ENCODE results near the gene FARS2.

The FARS2 gene

DNA sequence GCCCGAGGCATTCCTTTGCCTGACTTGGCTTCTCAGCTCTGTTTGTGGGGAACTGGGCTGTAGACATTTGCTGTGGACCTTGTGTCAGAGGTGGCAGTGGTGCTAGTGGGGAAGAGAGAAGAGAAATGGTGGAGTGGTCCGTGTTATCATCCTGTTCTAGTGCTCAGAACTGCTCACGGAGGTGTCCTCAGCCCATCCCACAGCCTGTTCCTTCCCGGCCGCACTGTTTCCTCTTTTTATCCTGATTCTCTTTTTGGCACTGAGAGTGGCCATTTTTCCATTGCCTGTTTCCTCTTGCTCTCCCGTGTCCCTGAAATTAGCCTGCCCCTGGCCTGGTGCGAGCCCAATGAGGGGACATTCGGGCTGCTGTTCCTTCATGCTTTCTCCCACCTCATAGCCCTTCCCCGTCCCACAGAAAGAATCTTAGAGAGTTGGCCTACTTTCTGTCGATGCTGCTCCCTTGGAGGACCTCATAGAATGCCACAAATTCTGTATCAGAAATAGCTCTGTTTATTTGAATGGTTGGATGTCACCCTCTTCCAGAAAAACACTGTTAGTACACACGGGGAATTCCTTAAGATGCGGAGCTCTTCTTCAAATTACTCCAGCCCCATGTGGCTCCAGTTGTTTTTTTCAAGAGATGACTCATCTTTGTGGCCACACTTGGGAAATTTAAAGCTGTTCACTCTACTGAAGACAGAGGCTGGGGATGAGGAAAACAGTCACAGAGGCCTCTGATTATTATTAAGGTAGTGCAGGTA lies 26.1 kb downstream of the FARS2 start:
- no peak for DNase-seq (ENCODE audit: low spot score)

DNA sequence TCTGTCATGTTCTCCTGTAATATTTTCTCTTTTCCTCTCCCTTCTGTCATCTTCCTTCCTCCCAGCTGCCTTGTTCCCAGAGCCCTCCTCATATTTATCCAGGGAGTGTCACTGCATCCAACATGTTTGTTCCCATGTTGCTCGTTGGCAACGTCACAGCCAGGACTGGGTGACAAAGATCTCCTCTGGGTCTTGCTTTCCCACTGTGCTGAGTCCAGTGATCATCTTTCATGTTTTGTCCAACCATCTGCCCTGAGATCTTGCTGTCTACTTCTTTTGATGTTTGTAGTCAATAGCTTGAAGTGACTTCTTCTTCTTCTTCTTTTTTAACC lies 26.6 kb downstream of the FARS2 start:
- DNase-seq (ENCODE audit: low spot score), result no peak

- no peak for DNase-seq (ENCODE audit: low spot score)
These were observed 28.8 kb downstream of the FARS2 start for GRCh38 chr6:5290097-5290496.

DNA sequence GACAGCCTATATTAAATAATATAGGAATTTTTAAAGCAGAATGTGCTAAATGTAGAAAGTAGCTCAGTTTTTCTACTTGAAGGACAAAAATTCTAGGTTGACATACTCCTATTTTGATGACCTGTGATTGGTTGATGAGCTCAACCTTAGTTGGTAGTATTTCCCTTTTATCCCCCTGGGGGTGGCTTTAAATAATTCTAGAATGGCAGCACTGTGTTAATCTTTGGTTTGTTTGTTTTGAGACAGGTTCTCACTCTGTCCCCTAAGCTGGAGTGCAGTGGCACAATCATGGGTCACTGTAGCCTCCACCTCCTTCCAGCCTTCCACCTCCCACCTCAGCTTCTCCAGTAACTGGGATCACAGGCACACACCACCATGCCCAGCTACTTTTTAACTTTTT lies 29.2 kb downstream of the FARS2 start:
- DNase-seq (ENCODE audit: low spot score), result no peak

GRCh38 chr6:5292154-5292553 lies 30.8 kb downstream of the FARS2 start:
- DNase-seq (ENCODE audit: low spot score), result no peak

DNA sequence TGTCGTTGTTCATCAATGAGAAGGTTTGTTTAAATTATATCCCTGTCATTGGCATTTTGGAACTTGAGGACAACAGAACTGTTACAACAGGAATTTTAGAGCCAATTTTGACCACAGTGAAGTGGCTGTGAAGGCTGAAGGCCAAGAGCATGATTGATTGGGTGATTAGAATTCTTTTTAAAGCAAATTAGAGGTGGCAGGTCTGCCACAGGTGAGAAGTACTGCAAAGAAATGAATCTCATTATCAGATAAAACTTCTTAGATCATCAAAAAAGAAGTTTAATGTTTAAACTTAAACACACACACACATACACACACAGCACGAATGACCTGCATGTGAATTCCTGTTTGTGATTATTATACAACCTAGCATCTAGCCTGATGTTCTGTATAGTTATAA lies 32.4 kb downstream of the FARS2 start:
- DNase-seq (ENCODE audit: low spot score), result no peak

DNA sequence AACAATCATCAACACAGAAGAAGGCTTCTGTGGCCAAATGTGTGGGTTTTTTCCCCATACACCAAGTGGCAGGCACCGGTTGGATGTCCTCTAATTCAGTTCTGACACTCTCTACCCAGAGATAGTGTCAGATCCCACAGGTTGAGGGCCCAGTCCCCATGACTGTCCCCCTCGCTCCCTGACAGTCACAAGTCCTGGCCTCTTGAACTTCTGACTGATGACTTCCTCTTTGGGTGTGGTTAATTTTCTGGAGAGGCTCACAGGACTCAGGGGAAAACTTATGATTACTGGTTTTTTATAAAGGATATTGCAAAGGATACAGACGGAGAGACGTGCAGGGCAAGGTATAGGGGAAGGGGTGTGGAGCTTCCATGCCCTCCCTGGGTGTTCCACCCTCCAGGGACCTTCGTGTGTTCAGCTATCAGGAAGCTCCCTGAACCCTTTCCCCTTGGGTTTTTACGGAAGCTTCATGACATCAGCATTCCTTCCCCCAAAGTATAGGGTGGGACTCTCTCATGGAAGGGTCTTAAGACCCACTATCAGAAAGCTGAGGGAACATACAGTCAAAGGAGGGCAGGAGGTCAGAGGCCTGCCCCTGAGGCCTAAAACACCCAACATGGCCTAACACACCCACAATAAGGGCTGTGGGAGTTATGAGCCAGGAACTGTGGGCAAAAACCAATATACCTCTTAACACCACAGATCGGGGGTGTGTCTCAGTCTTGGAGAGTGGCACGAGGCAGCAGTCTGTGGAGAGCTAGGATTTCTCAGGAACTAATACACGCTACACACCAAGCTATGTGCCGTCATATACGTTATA lies 33.3 kb downstream of the FARS2 start:
- DNase-seq (ENCODE audit: low spot score), result no peak

- DNase-seq (ENCODE audit: low spot score), result no peak
These were observed 34.3 kb downstream of the FARS2 start for GRCh38 chr6:5295623-5296022.

DNA sequence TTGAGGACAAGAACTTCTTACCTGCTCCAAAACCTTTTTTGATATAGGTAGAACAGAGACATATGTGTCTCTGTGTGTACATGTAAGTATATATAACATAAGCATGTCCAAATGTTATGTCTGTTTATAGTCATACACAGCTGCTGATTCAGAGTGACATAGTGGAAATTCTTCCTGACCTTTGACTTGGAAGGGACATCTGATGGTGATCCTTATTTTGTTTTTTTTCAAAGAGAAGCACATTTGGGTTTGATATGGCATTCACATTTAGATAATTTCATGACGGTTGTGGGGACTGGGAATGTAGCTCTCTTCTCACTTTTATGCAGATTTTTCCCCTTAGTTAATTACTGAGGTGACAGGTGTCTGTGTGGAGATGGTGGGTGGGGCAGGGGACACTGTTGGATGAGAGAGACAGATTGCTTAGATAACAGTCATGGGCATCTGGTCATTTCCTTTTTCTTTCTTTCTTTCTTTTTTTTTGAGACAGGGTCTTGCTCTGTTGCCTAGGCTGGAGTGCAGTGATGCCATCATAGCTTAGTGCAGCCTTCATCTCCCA lies 39.0 kb downstream of the FARS2 start:
- no peak for DNase-seq (ENCODE audit: low spot score)

- no peak for DNase-seq (ENCODE audit: low spot score)
These were observed 41.1 kb downstream of the FARS2 start for GRCh38 chr6:5302220-5302946.

DNA sequence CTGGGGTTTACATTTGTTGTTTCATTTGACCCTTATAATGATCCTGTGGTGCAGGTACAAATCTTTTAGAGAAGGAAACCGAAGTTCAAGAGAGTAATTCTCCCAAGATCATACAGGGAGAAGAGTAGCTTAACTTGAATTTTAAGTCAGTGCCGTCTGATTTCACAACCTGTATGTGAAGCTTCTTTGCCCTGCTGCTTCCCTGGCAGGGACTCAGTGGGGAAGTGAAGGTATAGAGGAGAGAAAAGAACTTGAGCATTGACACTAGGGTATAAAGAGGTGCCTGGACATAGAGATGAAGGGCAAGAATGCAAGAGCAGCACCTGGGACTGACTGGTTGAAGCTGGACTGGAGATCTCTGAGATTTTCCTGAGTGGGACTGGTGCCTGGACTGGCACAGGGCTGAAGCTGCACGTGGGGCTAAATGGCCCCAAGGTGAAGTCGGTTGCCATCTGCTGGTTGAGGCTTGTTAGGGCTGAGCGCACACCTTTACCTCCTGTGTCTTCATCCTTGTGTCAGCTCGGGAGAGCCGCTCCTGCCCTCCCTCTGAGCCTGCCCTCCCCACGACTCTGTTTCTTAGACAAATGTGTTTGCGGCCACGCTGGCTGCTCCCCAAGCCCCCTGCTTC lies 41.8 kb downstream of the FARS2 start:
- peak; percentile 31 for DNase-seq (ENCODE audit: low spot score)

- no peak for DNase-seq (ENCODE audit: low spot score)
These were observed 42.4 kb downstream of the FARS2 start for GRCh38 chr6:5303682-5304081.

- DNase-seq (ENCODE audit: low spot score), result no peak
These were observed 44.8 kb downstream of the FARS2 start for GRCh38 chr6:5305968-5306626.

DNA sequence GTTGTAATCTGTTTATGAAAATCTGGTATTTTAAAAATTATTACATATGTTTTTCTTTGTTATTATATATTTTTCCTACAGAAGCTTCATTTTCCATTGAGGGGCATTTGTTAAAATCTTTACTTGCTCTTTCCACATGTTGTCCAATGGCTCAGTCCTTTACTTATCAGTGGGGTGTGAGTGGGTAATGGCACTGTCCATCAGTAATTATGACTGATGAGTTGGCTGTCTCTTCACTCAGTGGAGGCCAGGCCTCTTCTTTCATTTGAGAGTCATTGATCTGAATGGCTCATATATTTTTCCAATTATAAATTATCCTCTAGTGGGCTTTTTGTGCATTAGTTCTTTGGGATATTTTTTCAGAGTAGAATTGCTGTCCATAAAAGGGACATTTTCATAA lies 45.7 kb downstream of the FARS2 start:
- no peak for DNase-seq (ENCODE audit: low spot score)

DNA sequence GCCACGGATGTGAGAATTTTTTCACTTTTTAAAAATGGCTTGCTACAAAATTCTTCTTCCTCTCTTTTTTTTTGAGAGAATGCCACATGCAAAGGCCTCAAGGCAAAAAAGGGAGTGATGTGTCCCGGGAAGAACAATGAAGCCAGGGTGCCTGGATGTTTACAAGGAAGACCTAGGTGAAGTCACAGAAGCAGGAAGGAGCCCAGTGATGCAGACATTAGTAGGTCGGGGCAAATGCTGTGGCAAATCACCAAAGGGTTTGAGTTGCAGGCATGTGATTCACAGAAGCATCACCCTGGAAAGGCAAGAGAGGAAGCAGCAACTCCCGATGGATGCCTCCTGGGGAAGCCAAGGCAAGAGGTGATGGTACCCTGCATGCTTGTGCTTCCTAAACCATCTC lies 46.8 kb downstream of the FARS2 start:
- DNase-seq (ENCODE audit: low spot score), result no peak

DNA sequence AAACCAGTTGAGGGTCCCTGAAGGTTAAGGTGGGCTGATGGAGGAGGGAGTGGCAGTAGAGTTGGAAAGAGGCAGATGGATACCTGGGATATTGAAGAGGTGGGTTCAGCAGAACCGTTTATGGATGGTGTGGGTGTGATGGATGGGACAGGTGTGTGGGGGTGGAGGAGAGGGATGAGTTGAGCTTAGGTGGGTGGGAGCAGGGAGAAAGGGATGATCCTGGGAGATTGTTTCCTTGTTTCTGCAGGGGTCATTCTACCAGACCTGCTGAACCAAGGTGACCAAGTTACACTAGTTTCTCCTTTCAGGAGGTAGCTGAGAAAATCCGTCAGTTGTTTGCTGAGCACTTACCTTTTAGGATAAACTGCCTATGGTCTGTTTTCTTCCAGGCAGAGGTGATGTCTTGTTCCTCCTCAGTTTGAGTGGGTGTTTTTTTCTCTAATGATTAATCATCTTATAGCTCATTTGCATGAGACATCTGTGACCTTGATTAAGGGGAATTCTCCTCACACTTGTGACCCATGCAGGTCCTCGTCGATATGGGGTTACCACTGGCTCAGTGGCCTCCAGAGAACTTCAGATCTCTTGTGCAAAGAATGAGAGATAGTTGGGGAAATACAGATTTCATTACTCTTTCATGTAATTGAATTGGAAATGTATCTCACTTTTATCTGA lies 53.0 kb downstream of the FARS2 start:
- DNase-seq (ENCODE audit: low spot score), result no peak

GRCh38 chr6:5315881-5316280 lies 54.6 kb downstream of the FARS2 start:
- DNase-seq (ENCODE audit: low spot score), result peak; percentile 37

GRCh38 chr6:5316951-5317350 lies 55.6 kb downstream of the FARS2 start:
- no peak for DNase-seq (ENCODE audit: low spot score)

DNA sequence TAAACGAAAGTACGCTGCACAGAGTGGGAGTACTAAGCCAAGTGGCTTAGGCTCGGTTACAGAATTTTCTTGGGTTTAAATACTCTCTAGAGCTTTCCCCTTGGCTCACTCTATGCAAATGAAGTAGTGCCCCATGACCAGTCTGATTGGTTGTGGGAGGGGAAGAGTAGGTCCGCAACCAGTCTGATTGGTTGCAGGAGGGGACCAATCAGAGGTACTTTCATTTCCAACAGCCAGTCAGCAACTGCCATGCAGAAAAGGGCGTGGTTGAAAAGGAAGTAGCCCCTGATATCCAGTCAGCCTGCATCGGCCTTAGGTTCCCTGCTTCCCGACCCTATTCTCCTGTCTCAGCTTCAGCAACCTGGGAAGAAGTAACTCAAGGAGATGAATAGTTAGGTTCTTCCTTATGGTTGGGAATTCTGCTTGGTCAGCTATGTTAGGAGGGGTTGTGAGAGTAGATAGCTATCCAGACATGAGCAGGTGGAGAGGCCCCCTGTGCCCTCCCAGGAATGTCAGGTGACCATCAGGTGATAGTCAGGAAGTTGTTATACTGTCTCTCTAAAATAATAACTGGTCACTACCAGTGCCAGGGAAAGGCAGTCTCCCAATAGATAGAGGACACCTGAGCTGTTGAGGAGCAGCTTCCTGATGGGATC lies 57.4 kb downstream of the FARS2 start:
- DNase-seq (ENCODE audit: low spot score), result no peak

DNA sequence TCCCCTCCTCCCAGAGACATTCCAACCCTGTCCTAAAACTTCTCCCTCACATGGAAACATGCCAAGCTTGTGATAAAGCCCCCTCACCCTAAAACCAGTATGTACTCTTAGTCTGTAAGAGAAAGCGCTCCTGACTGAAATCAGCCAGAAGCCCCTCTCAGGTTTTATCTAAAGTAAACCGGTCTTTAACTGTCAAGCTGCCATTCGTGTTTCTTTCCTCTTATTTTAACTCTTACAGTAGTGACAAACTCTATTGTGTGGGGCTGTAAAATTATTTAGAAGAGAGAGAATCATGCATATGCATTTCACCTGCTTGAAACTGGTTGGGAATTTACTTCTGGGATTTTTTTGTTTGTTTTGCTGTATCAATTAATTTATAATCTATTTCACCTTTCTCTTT lies 62.7 kb downstream of the FARS2 start:
- DNase-seq (ENCODE audit: low spot score), result no peak

DNA sequence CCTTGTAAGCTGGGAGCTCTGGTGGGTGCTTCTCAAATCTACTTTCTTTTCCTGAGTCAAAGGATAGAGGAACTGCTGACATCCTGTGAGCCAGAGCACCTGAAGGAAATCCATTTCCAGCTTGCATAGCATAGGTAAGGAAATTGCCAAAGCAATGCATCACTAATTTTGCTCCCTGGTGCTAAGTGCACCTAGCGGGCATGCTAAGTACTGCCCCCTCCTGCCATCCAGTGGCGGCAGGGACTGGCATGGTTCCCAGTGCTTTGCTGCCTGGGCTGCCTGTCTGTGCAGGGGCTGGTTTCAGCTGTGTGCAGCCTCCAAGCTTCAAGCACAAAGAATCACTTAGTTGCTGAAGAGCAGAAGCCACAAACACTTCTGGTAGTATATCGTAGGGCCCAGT lies 63.9 kb downstream of the FARS2 start:
- DNase-seq (ENCODE audit: low spot score), result peak; percentile 88

Measured in Ammon's horn (tissue), 1 donor.